CD4-positive, alpha-beta T cell (primary cell): ENCODE results near the gene SCN7A. TPM values are rescaled to one million over a fixed set of nuclear protein-coding genes. Genes with fewer than 3 reads are reported as not detected.

Experiments
- ATAC-seq: fragments of 200-7000 bp; cut with Tn5 transposase; one replicate; pipeline ENCODE4 v1.10.0; 2022; ENCODE audit warnings: mild to moderate bottlenecking; ENCODE audit not compliant: poor library complexity
- CTCF ChIA-PET: fragments of 350-600 bp; sonication (Branson Sonifier 250); formaldehyde crosslinking; loops from one replicate; lab custom pipeline; 2021; ENCODE audit warnings: antibody characterized with exemption, inconsistent platforms; lab: Charles Lee
- POLR2A ChIA-PET: fragments of 350-600 bp; sonication (Branson Sonifier 250); formaldehyde crosslinking; loops from one replicate; lab custom pipeline; 2021; ENCODE audit warnings: antibody characterized with exemption, inconsistent platforms; lab: Charles Lee
- DNase-seq, 14 experiments: peaks; one replicate each; pipeline ENCODE4 v3.0.0-alpha.2; 2013 to 2020; ENCODE audit warnings: mixed read lengths in 2 of 14
- H3K27ac ChIP-seq, 2 donors: one replicate each; pipeline versions ENCODE4 v1.5.1 to v1.7.0; 2013; ENCODE audit warnings: low read length in 2 of 2, low read depth in 1 of 2, mild to moderate bottlenecking in 1 of 2
- H3K27me3 ChIP-seq, 2 experiments: 1 replicate in 1 of 2; 2 replicates in 1 of 2; pipeline versions ENCODE4 v1.6.1 to v1.7.0; 2013; ENCODE audit warnings: low read length in 2 of 2, control low read depth in 1 of 2, mild to moderate bottlenecking in 1 of 2, moderate library complexity in 1 of 2; ENCODE audit not compliant: insufficient read depth in 2 of 2, control insufficient read depth in 1 of 2
- H3K36me3 ChIP-seq: one replicate; pipeline ENCODE4 v1.6.1; 2013; ENCODE audit warnings: low read length, control low read depth; ENCODE audit not compliant: insufficient read depth
- H3K4me1 ChIP-seq: one replicate; pipeline ENCODE4 v1.6.1; 2013; ENCODE audit warnings: low read length, control low read depth; ENCODE audit not compliant: insufficient read depth
- H3K4me3 ChIP-seq: one replicate; pipeline ENCODE4 v1.5.1; 2013; ENCODE audit warnings: mild to moderate bottlenecking, low read length, moderate library complexity
- H3K9me3 ChIP-seq, 2 experiments: 1 replicate in 1 of 2; 2 replicates in 1 of 2; pipeline versions ENCODE4 v1.6.1 to v1.7.0; 2013; ENCODE audit warnings: low read length in 2 of 2, mild to moderate bottlenecking in 2 of 2, control low read depth in 1 of 2, moderate library complexity in 1 of 2; ENCODE audit not compliant: control insufficient read depth in 1 of 2, insufficient read depth in 1 of 2
- H3K27ac Mint-ChIP-seq: one replicate; pipeline ENCODE4 v1.8.0; 2020; ENCODE audit warnings: mixed read lengths
- H3K27me3 Mint-ChIP-seq: one replicate; pipeline ENCODE4 v1.8.0; 2021; ENCODE audit warnings: mixed read lengths
- H3K36me3 Mint-ChIP-seq: one replicate; pipeline ENCODE4 v1.8.0; 2021; ENCODE audit warnings: low read depth, mixed read lengths
- H3K4me1 Mint-ChIP-seq: one replicate; pipeline ENCODE4 v1.8.0; 2021; ENCODE audit warnings: low read depth, mixed read lengths
- H3K4me3 Mint-ChIP-seq: one replicate; pipeline ENCODE4 v1.8.0; 2020; ENCODE audit warnings: mild to moderate bottlenecking, mixed read lengths
- H3K9me3 Mint-ChIP-seq: one replicate; pipeline ENCODE4 v1.8.0; 2020; ENCODE audit warnings: mixed read lengths
- intact Hi-C, 2 experiments: fragments of 100-400 bp; cut with DNase I in 1 of 2; cut with micrococcal nuclease in 1 of 2; formaldehyde crosslinking; loops; one replicate each; pipeline versions ENCODE4 v1.15.1 to v1.9.0; 2023 to 2025; cut with DNase I, micrococcal nuclease
- total RNA-seq, 174 experiments: library from RNA in 2 of 174; stranded (reverse) in 2 of 174; gene quantifications; one replicate each; pipeline ENCODE4 v1.2.3 and lab custom pipeline; 2021 to 2026
- TF ChIP-seq, protein P1 (sequence below): fragments of 200-600 bp; IDR thresholded peaks from one replicate; pipeline ENCODE4 v1.8.0; 2022; ENCODE audit warnings: antibody characterized with exemption, mild to moderate bottlenecking

The SCN7A gene
- total RNA-seq, 2 experiments from 2014 or later, result not detected

DNA sequence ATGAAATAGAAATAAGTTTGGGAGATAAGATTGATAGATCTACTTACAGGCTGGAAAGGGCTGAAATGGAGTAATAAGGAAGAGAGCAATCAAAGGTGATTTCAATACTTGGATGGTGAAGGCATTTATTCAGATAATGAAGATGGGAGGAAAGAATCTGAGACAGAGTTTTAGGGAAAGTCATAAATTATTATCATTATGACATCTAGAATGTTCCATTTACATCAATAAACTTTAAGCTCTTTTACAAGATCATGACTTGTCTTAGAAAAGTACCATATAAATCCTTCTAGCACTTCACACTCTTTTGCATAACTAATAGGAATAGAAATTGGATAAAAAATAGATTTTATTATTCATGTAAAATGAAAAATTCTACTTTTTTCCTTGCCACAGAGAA lies 120.5 kb downstream of the SCN7A start:
- peaks cover 41% of the 10 kb centered on the region for H3K27me3 Mint-ChIP-seq
- no peak overlapping the region for H3K4me3 Mint-ChIP-seq
- Histone ChIP-seq H3K4me1 (peaks cover 5% of the 10 kb centered on the region), H3K27ac (no peak overlapping the region), H3K36me3 (no peaks in the 10 kb centered on the region), H3K4me3 (no peak overlapping the region), H3K27me3 (peaks cover 7 to 14% of the 10 kb centered on the region in 2 experiments), H3K9me3 (peaks cover 0 to 11% of the 10 kb centered on the region in 2 experiments)
- TF ChIP-seq, protein P1, sequence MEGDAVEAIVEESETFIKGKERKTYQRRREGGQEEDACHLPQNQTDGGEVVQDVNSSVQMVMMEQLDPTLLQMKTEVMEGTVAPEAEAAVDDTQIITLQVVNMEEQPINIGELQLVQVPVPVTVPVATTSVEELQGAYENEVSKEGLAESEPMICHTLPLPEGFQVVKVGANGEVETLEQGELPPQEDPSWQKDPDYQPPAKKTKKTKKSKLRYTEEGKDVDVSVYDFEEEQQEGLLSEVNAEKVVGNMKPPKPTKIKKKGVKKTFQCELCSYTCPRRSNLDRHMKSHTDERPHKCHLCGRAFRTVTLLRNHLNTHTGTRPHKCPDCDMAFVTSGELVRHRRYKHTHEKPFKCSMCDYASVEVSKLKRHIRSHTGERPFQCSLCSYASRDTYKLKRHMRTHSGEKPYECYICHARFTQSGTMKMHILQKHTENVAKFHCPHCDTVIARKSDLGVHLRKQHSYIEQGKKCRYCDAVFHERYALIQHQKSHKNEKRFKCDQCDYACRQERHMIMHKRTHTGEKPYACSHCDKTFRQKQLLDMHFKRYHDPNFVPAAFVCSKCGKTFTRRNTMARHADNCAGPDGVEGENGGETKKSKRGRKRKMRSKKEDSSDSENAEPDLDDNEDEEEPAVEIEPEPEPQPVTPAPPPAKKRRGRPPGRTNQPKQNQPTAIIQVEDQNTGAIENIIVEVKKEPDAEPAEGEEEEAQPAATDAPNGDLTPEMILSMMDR, result no peak
- DNase-seq, result no peak
- H3K27ac Mint-ChIP-seq, result no peak overlapping the region
- no peaks in the 10 kb centered on the region for H3K9me3 Mint-ChIP-seq
- ChIA-PET CTCF (no interaction called here), POLR2A (no interaction called here)
- intact Hi-C loops, result no loop called here
- peaks cover 20% of the 10 kb centered on the region for H3K4me1 Mint-ChIP-seq
- no peak for ATAC-seq
- H3K36me3 Mint-ChIP-seq, result no peaks in the 10 kb centered on the region

DNA sequence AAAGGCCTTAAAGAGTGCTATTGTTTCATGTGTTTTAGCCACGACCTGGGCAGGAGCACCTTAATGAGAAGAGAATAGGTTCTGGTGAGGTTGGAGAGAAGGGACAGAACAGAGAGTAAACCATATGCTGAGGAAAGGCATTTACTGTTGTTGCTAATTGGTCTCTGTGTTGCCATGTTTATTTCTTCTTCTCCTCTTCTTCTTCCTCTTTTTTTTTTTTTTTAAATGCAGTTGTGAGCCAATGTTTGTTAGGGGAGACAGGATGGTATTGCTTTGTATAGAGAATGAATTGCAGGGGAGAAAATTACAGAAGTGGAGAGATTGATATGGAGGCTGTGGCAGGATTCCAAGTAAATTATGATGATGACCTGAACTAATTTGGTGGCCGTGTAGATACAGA lies 120.9 kb downstream of the SCN7A start:
- no peak overlapping the region for H3K27ac Mint-ChIP-seq
- Histone ChIP-seq H3K9me3 (peaks cover 0 to 11% of the 10 kb centered on the region in 2 experiments), H3K4me1 (peaks cover 5% of the 10 kb centered on the region), H3K27ac (no peak overlapping the region), H3K27me3 (peaks cover 7 to 14% of the 10 kb centered on the region in 2 experiments), H3K4me3 (no peak overlapping the region), H3K36me3 (no peaks in the 10 kb centered on the region)
- peaks cover 41% of the 10 kb centered on the region for H3K27me3 Mint-ChIP-seq
- no peak for DNase-seq
- no peaks in the 10 kb centered on the region for H3K9me3 Mint-ChIP-seq
- H3K4me1 Mint-ChIP-seq, result peaks cover 20% of the 10 kb centered on the region
- TF ChIP-seq, protein P1, result no peak
- intact Hi-C loops, result no loop called here
- H3K4me3 Mint-ChIP-seq, result no peak overlapping the region
- no peaks in the 10 kb centered on the region for H3K36me3 Mint-ChIP-seq
- POLR2A ChIA-PET, result no interaction called here
- no peak for ATAC-seq
- CTCF ChIA-PET, result no interaction called here

DNA sequence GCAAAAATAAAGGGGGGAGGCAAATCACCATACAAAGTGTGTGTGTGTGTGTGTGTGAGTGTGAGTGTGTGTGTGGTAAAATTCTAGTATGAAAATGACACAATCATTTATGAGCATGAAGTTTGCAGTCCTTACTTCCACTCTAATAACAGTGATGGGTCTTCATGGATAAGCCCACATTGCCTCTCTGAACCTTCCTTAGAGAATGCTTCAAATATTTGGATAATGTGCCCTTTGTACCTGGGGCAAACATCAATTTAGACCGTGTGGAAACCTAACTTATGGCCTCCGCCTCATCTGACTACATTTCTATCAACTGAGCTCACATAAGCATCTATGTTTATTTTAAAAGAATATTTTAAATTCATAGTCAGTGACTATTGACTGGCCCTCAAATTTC lies 122.0 kb downstream of the SCN7A start:
- POLR2A ChIA-PET, result no interaction called here
- intact Hi-C loops, result no loop called here

More for the DNA sequence above, 122.0 kb downstream of the SCN7A start:
- ATAC-seq, result no peak
- Histone ChIP-seq H3K27me3 (peaks cover 7 to 11% of the 10 kb centered on the region in 2 experiments), H3K9me3 (peaks cover 0 to 11% of the 10 kb centered on the region in 2 experiments), H3K27ac (no peak overlapping the region), H3K4me1 (peaks cover 5% of the 10 kb centered on the region), H3K4me3 (no peak overlapping the region), H3K36me3 (no peaks in the 10 kb centered on the region)
- H3K4me1 Mint-ChIP-seq, result peaks cover 20% of the 10 kb centered on the region
- TF ChIP-seq, protein P1, result no peak
- H3K9me3 Mint-ChIP-seq, result no peaks in the 10 kb centered on the region
- no peak overlapping the region for H3K27ac Mint-ChIP-seq
- H3K36me3 Mint-ChIP-seq, result no peaks in the 10 kb centered on the region
- CTCF ChIA-PET, result no interaction called here
- no peak for DNase-seq
- H3K4me3 Mint-ChIP-seq, result no peak overlapping the region
- H3K27me3 Mint-ChIP-seq, result peaks cover 34% of the 10 kb centered on the region
